Measurements from ENCODE around the gene ROBO1.

The ROBO1 gene

GRCh38 chr3:78820542-78820941 lies 947.3 kb downstream of the ROBO1 start:
- TF ChIP-seq CTCF (IDR thresholded peaks at IDR 0.05), result no peak
- no peak for TF ChIP-seq ZFX (IDR thresholded peaks at IDR 0.05; ENCODE audit: borderline replicate concordance)
- H3K27ac ChIP-seq, result no peak overlapping the region

GRCh38 chr3:78818161-78818985 lies 949.4 kb downstream of the ROBO1 start:
- no peak for TF ChIP-seq ZFX (IDR thresholded peaks at IDR 0.05; ENCODE audit: borderline replicate concordance)
- no peak for TF ChIP-seq CTCF (IDR thresholded peaks at IDR 0.05)
- no peak overlapping the region for H3K27ac ChIP-seq

- TF ChIP-seq ZFX (IDR thresholded peaks at IDR 0.05; ENCODE audit: borderline replicate concordance), result no peak
- TF ChIP-seq CTCF (IDR thresholded peaks at IDR 0.05), result no peak
- H3K27ac ChIP-seq, result no peak overlapping the region
Measured at GRCh38 chr3:78814893-78815562, 952.8 kb downstream of the ROBO1 start.

- H3K27ac ChIP-seq, result no peak overlapping the region
- TF ChIP-seq ZFX (IDR thresholded peaks at IDR 0.05; ENCODE audit: borderline replicate concordance), result no peak
- TF ChIP-seq CTCF (IDR thresholded peaks at IDR 0.05), result no peak
Measured at GRCh38 chr3:78812166-78812565, 955.6 kb downstream of the ROBO1 start.

GRCh38 chr3:78809966-78810365 lies 957.8 kb downstream of the ROBO1 start:
- no peak overlapping the region for H3K27ac ChIP-seq
- TF ChIP-seq ZFX (IDR thresholded peaks at IDR 0.05; ENCODE audit: borderline replicate concordance) (no peak), CTCF (IDR thresholded peaks at IDR 0.05) (no peak)

GRCh38 chr3:78804251-78805037 lies 963.4 kb downstream of the ROBO1 start:
- no peak for TF ChIP-seq ZFX (IDR thresholded peaks at IDR 0.05; ENCODE audit: borderline replicate concordance)
- no peak for TF ChIP-seq CTCF (IDR thresholded peaks at IDR 0.05)
- H3K27ac ChIP-seq, result peak overlapping the region; percentile 38
